GM12878 (cell line): ENCODE data around the gene STPG1. TPM values are rescaled to one million over a fixed set of nuclear protein-coding genes. Genes with fewer than 3 reads are reported as not detected.
A peak's percentile ranks its signal among the peaks of the same experiment; 100 is the strongest.

ENCODE experiments used
- ATAC-seq: fragments of 200-7000 bp; cut with Tn5 transposase; 3 replicates; pipeline ENCODE4 v1.9.1; 2020; ENCODE audit warnings: mild to moderate bottlenecking, moderate library complexity
- BruUV-seq: library from RNA; stranded (reverse); fragments of 400-500 nt; replicated peaks from 2 replicates; lab custom pipeline; 2021; lab: Mats Ljungman, UMichigan
- CTCF ChIA-PET: fragments of 300-600 bp; sonication (Branson Sonifier 250); formaldehyde crosslinking; extraction: SDS; loops from one replicate; lab custom pipeline; 2021; ENCODE audit warnings: inconsistent platforms; lab: Yijun Ruan, JAX
- POLR2A ChIA-PET: fragments of 350-600 bp; formaldehyde crosslinking; extraction: SDS; loops from one replicate; lab custom pipeline; 2021; ENCODE audit warnings: inconsistent platforms; lab: Charles Lee
- RAD21 ChIA-PET: fragments of 300-600 bp; sonication (Branson Sonifier 250); formaldehyde crosslinking; loops from one replicate; lab custom pipeline; 2023; ENCODE audit warnings: antibody characterized with exemption; ENCODE audit not compliant: unreplicated experiment; lab: Charles Lee
- SMC1A ChIA-PET: fragments of 300-600 bp; sonication (Branson Sonifier 250); formaldehyde crosslinking; loops from one replicate; lab custom pipeline; 2023; ENCODE audit not compliant: unreplicated experiment, uncharacterized antibody; lab: Charles Lee
- DNase-seq: peaks from one replicate; pipeline ENCODE4 v3.0.0-alpha.2; 2011; ENCODE audit warnings: low read depth, low spot score
- FAIRE-seq: peaks from 3 replicates; lab custom pipeline; 2011; peaks lifted over from hg19 to GRCh38; lab: Jason Lieb, UNC
- H2AFZ ChIP-seq: 2 replicates; pipeline ENCODE4 v1.6.0; 2011; ENCODE audit warnings: low read depth, low read length, control low read depth; ENCODE audit not compliant: control insufficient read depth
- H3K27ac ChIP-seq: 2 replicates; pipeline ENCODE4 v1.5.1; 2011; ENCODE audit warnings: control low read depth; ENCODE audit not compliant: control insufficient read depth, insufficient read depth
- H3K27me3 ChIP-seq, 2 experiments: replicated peaks in 1 of 2; 2 replicates each; pipeline versions ENCODE4 v1.6.0 to v1.6.1; 2011; ENCODE audit warnings: low read length in 1 of 2; ENCODE audit not compliant: control insufficient read depth in 2 of 2, insufficient read depth in 2 of 2
- H3K36me3 ChIP-seq, 2 experiments: 2 replicates each; pipeline ENCODE4 v1.5.1; 2011; ENCODE audit warnings: low read length in 1 of 2; ENCODE audit not compliant: control insufficient read depth in 2 of 2, insufficient read depth in 2 of 2
- H3K4me1 ChIP-seq: 2 replicates; pipeline ENCODE4 v1.6.1; 2011; ENCODE audit warnings: mild to moderate bottlenecking, low read length, moderate library complexity, mixed read lengths; ENCODE audit not compliant: control insufficient read depth, insufficient read depth
- H3K4me2 ChIP-seq: 2 replicates; pipeline ENCODE4 v1.6.0; 2011; ENCODE audit warnings: control low read depth; ENCODE audit not compliant: control insufficient read depth, insufficient read depth
- H3K4me3 ChIP-seq: fragments of 200-600 bp; sonication (generic); 2 replicates; pipeline ENCODE4 v1.5.1; 2016
- H3K79me2 ChIP-seq: 2 replicates; pipeline ENCODE4 v1.6.0; 2011; ENCODE audit warnings: low read length; ENCODE audit not compliant: control insufficient read depth, insufficient read depth
- H3K9ac ChIP-seq: 2 replicates; pipeline ENCODE4 v1.8.0; 2011; ENCODE audit warnings: low read length, control low read depth, mixed read lengths; ENCODE audit not compliant: control insufficient read depth, insufficient read depth
- H3K9me3 ChIP-seq: replicated peaks from 3 replicates; pipeline ENCODE4 v1.5.1; 2011; ENCODE audit warnings: mild to moderate bottlenecking, low read length; ENCODE audit not compliant: control insufficient read depth, insufficient read depth
- H4K20me1 ChIP-seq: 2 replicates; pipeline ENCODE4 v1.6.0; 2011; ENCODE audit not compliant: control insufficient read depth, insufficient read depth
- ATF7 ChIP-seq: fragments of 450-650 bp; IDR thresholded peaks from 2 replicates; pipeline ENCODE4 v1.6.1; 2016; ENCODE audit warnings: low read depth, mild to moderate bottlenecking
- CREM ChIP-seq: IDR thresholded peaks from 2 replicates; pipeline ENCODE4 v1.6.1; 2014; ENCODE audit warnings: antibody characterized with exemption, low read depth
- IKZF1 ChIP-seq: fragments of 450-650 bp; conservative IDR thresholded peaks from 2 replicates; pipeline ENCODE4 v1.6.1; 2017; ENCODE audit warnings: antibody characterized with exemption, mild to moderate bottlenecking
- IKZF2 ChIP-seq, 2 experiments: fragments of 450-650 bp; IDR thresholded peaks; 2 replicates each; pipeline ENCODE4 v1.6.1; 2017; ENCODE audit warnings: mild to moderate bottlenecking in 2 of 2, moderate library complexity in 2 of 2
- RAD51 ChIP-seq: fragments of 450-650 bp; IDR thresholded peaks from 2 replicates; pipeline ENCODE4 v1.6.1; 2016; ENCODE audit warnings: moderate library complexity, mild to moderate bottlenecking, inconsistent platforms
- SIN3A ChIP-seq: IDR thresholded peaks from 2 replicates; pipeline ENCODE4 v1.6.1; 2012; ENCODE audit warnings: low read depth, low read length, improper control_type of control experiment
- WGBS: methylation state at CpG from one replicate; pipeline ENCODE4 v1.1.6; 2016; ENCODE audit warnings: low lambda C conversion rate; ENCODE audit not compliant: insufficient replicate concordance, insufficient coverage; ENCODE audit errors: missing lambda C conversion rate; 5-methylcytosine and 5-hydroxymethylcytosine counted together
- in situ Hi-C: fragments of 300-500 bp; cut with MboI; formaldehyde crosslinking; loops from 9 replicates; pipeline ENCODE4 v1.14.3; 2018; ENCODE audit warnings: mixed read lengths
- intact Hi-C: fragments of 100-400 bp; cut with micrococcal nuclease; formaldehyde crosslinking; loops from one replicate; pipeline ENCODE4 v1.14.2; 2022; ENCODE audit not compliant: unreplicated experiment
- polyA plus RNA-seq, 11 experiments: library from polyadenylated mRNA; depleted of rRNA in 4 of 11; unstranded in 6 of 11; stranded (reverse) in 5 of 11; fragments of >200 nt; fragmentation: Nextera tagmentation in 4 of 11; fragmentation: Illumina TruSeq in 1 of 11; extraction: Ambion mirVana in 4 of 11; extraction: Trizol in 1 of 11; gene quantifications; 1 replicate in 1 of 11; 2 replicates in 10 of 11; pipeline versions ENCODE4 v1.2.1 to v1.2.3, GENCODE V29; 2011 to 2016; ENCODE audit warnings: inconsistent platforms in 2 of 11, missing spikeins in 2 of 11, low read depth in 1 of 11
- total RNA-seq, 4 experiments: library from RNA; depleted of rRNA in 3 of 4; stranded (reverse); fragments of >200 nt in 3 of 4; fragmentation: Illumina TruSeq in 1 of 4; extraction: Trizol in 1 of 4; gene quantifications; 2 replicates each; pipeline versions ENCODE4 v1.2.1 to v1.2.3, GENCODE V29; 2013 to 2021

Gene STPG1
- total and polyA plus RNA-seq, 10 of the 15 experiments (the other 5 are each of a cell fraction or from before 2014, with no cell fraction given) = 0.22 to 2.6 (median 0.73) TPM

- BruUV-seq = TSS peak; percentile 85
- ATAC-seq (peak; percentile 18), DNase-seq (no peak), FAIRE-seq (no peak)
- H3K27ac ChIP-seq = 0 out of 2 replicates have a peak overlapping the region, but pooled peaks have one; percentile 0
- H3K9me3 ChIP-seq = no peaks in the 10 kb centered on the region
- no peaks in the 10 kb centered on the region for H3K79me2 ChIP-seq
- ChIA-PET RAD21 (interaction anchor here (0.5 to 2.8 kb wide), 24 partner anchors 9 to 448 kb away, joined by 3 to 28 read pairs (median 4); partner anchors contain the start of gene CLIC4), CTCF (interaction anchor here (0.6 to 5.8 kb wide), 42 partner anchors 8 to 1175 kb away, joined by 3 to 69 read pairs (median 4); no protein-coding TSS in a partner anchor), POLR2A (interaction anchor here (0.6 to 0.9 kb wide), 3 partner anchors 12 to 512 kb away, joined by 3 to 6 read pairs (median 3); no protein-coding TSS in a partner anchor), SMC1A (interaction anchor here (0.8 to 9.8 kb wide), 16 partner anchors 9 to 419 kb away, joined by 3 to 63 read pairs (median 4); no protein-coding TSS in a partner anchor)
- peaks cover 0 to 5% of the 10 kb centered on the region in 2 experiments; a peak in 2 of 4 replicates for H3K36me3 ChIP-seq
- H4K20me1 ChIP-seq = no peaks in the 10 kb centered on the region
- H3K4me2 ChIP-seq = peak overlapping the region; percentile 94
- peaks cover 9% of the 10 kb centered on the region for H3K4me1 ChIP-seq
- in situ Hi-C loops = no loop called here
- peak overlapping the region; percentile 54 for H3K9ac ChIP-seq
- intact Hi-C loops = loop anchor here (2.0 to 5.0 kb wide), 3 partner anchors 111 to 219 kb away; no protein-coding TSS in a partner anchor
- peak overlapping the region; percentile 80 for H3K4me3 ChIP-seq
- under 1% methylated on average over 35 of the region's 35 CpGs for WGBS
- peak overlapping the region; percentile 87 for H2AFZ ChIP-seq
- H3K27me3 ChIP-seq = no peaks in the 10 kb centered on the region
- TF ChIP-seq RAD51 = peak; percentile 35; the same call in 1 of the 2 replicates
- no peak for TF ChIP-seq CREM
- TF ChIP-seq IKZF1 = 0 out of 2 replicates have a peak, but pooled peaks have one; percentile 20
- peak in 1 of 2 experiments; percentile 18; a peak in 1 of 4 replicates for TF ChIP-seq IKZF2 (IDR thresholded peaks at IDR 0.05)
- TF ChIP-seq ATF7 = 0 out of 2 replicates have a peak, but pooled peaks have one; percentile 1
- 0 out of 2 replicates have a peak, but pooled peaks have one; percentile 0 for TF ChIP-seq SIN3A
Observed at GRCh38 chr1:24415910-24416665, 2.5 kb upstream of the STPG1 start.
